DMS79 (cell line): ENCODE results near the gene SPDYC.

Experiments used
- DNase-seq: peaks from one replicate; lab custom pipeline; 2025; lab: John Stamatoyannopoulos, UW

Gene SPDYC, protein sequence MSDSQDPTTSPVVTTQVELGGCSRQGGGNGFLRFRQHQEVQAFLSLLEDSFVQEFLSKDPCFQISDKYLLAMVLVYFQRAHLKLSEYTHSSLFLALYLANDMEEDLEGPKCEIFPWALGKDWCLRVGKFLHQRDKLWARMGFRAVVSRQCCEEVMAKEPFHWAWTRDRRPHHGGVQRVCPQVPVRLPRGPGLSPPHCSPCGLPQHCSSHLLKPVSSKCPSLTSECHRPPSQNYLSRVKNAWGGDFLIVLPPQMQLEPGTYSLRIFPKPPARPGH

GRCh38 chr11:65170058-65170534 is at the start of gene SPDYC:
TSS of gene SPDYC (plus strand) at chr11:65170233. CDS start at chr11:65171358, 1,125 bp downstream.
- no peak for DNase-seq

DNA sequence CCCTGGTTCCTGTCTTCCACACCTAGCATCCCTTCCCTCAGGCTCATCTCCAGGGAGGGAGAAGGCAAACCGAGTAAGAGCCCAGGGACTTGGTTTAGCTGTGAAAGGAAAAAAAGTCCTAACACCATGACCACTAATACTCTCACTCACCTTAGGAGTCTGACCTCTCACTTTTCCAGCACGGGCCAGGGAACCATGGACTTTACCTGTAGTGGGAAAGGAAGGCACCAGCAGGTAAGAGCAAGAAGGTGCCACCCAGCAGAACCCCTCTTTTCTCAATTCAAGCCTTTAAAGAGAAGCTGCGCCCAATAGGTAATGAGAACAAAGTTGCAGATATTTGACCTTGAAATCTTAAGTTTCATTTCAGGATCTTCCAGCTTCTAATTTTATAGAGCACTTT is 49.2 kb upstream of the SPDYC start:
- no peak for DNase-seq

GRCh38 chr11:65121447-65121864 is 48.6 kb upstream of the SPDYC start:
- DNase-seq, result no peak

DNA sequence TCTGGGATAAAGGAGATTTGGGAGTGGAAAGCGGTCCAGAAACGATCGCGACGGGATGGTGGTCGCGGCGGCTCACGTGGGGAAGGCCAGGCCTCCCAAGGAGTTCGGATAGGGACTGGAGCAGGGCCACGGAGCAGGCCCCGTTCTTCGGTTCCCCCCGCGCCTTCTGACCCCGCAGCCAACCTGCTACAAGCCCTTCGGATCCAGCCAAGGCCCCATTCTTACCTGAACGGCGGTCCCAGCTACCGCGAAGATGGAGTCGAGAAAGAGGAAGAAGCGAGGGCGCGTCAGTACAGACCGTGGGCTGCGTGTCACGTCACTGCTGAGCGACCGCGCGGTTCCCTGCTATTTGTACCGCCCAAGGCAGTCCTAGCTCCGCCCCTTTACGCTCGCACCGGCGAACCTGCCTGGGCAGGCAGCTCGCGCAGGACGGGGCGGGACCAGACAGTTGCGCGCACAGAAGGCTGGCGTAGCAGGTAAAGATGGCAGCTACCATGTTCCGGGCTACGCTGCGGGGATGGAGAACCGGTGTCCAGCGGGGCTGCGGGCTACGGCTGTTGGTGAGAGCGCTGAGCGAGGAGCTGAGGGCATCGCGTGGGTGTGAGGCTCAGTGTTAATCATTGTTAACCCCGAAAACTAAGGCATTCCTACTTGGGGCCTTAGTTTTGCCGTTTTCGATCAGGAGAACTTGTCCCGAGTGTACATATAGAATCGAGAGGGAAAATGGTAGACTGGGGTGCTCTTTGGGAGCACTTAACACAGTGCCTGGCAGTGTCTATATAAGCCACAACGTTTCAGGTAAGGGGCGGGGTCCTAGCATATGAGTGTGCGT is 48.0 kb upstream of the SPDYC start, which contains the start of the genes FAU and MRPL49:
Gene FAU, minus strand, starts transcription at position 270 of the 832 bp plus-strand sequence. CDS start 321 bp downstream, outside the sequence.
Gene MRPL49, plus strand, starts transcription at position 457 of the 832 bp plus-strand sequence. Its CDS starts 26 bp downstream, at position 483.
- peak; percentile 94 for DNase-seq

DNA sequence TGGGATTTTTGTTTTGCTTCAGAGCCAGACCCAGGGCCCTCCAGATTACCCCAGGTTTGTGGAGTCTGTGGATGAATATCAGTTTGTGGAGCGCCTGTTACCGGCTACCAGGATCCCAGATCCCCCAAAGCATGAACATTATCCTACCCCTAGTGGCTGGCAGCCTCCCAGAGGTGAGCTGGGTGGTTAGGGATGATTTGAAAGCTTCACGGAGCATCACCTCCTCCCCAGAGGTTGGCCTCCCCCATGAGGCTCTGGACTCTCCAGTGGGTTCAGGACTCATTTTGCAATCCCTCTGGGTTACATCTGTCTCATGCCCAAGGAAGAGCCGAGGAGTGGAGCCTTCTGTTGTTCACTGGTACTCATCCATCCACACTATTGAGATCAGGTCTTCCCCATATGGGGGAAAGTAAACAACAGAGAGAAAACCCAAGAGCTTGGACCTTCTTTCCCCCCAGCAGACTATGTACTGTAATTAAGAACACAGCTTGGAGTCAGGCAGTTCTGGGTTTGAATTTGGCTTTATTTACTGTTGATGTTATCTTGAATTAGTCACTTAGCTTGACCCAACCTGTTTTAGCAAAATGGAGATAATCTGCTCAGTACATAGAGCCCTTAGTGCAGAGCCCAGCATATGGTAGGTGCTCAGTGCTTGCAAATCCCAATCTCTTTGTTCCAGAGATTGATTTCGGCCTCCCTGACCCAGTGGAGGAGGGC is 45.4 kb upstream of the SPDYC start:
- DNase-seq, result no peak

GRCh38 chr11:65125197-65126056 is 44.6 kb upstream of the SPDYC start:
- no peak for DNase-seq

- no peak for DNase-seq
Observed at GRCh38 chr11:65126624-65127274, 43.3 kb upstream of the SPDYC start.

DNA sequence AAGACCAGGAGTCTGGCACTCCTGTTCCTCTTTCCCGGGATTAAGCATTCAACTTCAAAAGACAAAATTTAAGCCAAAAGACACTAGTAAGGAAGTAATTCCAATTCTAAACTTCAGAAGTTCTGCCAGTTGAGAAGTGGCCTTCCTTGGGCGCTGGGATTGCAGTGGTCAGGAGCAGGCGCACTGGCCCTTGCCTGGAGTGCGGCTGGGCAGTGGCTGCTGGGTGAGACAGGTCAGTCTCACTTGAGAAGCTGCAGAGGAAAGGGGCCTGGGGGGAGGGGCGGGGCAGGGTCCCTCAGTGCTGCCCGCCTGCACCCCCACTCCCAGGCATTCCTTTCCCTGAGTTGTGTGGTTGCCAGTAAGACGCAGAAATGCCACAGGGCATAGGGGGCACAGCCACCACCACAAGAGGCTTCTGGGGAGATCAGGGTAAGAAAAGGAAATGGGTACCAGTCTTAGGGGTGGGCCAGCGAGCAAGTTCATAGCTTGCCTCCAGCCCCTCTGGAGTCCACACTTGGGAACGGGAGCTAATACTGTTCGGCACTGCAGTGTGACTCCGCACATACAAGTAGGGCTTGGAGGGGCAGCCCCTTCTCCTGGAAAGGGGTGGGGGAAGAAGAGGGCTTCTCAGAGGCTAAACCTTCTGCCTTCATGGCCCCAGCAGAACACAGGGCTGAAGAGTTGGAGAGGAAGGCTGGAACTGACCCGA is 42.4 kb upstream of the SPDYC start:
- DNase-seq, result no peak

DNA sequence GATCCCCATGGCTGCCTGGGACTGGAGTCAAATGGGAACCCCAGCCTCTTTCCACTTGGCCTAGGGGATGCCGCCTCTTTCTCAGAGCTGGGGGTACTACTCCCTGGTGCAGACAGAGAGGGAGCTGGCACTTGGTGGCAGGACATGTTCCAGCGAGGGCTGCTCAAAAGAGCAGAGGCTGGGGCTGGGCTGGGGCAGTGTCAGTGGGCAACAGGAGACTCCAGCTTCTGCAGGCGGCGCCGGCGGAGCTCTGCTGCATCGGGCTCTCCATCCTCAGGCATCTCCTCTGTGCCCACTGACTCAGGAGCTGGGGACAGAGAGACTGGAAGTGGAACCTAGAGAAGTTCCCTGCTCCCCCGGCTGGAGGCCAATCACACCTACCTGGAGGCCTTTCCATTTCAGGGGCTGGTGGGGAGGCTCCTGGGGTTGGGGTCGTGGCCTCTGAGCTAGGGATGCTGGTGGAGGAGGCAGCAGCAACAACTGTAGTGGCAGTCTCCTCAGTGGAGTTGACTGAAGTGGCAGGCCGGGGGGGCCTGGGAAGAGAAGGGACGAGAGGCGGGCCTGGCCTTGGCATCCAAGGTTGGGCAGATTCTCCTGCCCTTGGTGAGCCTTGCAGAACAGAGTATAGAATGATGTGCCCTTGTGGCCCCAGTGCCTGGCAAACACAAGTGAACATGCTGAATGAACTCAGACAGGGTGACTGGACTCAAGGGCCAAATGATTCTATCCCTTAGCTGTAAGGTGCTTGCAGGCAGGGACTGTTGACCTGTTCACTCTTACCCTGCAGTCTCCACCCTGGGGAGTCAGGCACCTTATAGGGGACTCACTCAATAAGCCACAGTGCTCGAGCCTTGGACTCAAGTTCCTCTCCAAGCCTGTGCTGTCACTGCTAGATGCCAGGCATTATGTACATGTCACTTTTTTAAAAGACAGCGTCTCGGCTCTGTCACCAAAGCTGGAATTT is 41.6 kb upstream of the SPDYC start:
- DNase-seq, result no peak

- no peak for DNase-seq
Observed at GRCh38 chr11:65129649-65130441, 40.2 kb upstream of the SPDYC start.

DNA sequence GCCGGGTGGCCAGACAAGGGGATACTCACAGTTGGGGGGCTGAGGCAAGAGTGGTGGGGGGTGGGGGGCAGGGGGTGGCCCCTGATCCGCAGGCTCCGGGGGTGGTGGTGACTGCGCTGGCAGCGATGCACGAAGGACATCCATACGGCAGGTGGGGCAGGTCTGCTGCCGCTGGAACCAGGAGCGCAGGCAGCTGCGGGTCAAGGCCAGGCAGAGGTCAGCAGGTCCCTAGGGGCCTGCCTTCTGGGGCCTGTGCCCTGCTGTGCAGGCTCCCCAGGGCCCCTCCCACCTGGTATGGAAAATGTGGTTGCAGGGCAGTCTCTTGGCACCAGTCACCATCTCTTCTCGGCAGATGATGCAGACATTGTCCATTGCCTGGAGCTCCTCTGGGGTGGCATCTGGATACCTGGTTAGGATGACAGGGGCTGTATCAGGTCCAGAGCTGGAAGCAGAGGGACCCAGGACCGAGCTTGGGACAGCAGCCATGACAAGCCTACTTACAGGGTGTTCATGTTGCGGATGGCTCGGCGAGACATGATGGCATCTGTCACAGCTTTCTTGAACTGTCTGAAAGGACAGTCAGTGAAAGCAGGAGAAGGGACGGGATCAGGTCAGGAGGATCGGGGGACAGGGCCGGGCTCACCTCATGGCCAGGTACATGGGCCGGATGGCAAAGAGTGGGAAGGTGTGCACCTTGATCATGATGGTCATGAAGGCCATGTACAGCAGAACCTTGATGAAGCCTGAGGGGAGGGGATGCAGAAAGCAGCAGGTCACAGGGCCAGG is 39.2 kb upstream of the SPDYC start:
- DNase-seq, result no peak

DNA sequence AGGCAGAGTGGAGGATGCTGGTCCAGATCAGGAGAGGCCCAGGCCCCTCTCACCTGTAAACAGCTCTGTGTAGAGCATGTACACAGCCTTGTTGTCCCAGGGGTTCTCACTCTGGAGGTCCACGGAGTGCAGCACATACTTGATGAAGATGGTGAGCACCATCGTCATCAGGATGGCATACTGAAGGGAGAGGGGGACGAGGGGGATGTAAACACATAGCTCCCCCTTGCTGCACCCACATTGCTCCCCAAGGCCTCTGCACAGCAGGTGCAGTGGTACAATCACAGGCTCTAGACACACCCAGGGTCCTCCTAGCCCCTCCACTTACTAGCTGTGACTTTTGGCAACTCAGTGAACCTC is 38.6 kb upstream of the SPDYC start:
- no peak for DNase-seq

GRCh38 chr11:65131895-65132237 is 38.2 kb upstream of the SPDYC start:
- DNase-seq, result no peak

DNA sequence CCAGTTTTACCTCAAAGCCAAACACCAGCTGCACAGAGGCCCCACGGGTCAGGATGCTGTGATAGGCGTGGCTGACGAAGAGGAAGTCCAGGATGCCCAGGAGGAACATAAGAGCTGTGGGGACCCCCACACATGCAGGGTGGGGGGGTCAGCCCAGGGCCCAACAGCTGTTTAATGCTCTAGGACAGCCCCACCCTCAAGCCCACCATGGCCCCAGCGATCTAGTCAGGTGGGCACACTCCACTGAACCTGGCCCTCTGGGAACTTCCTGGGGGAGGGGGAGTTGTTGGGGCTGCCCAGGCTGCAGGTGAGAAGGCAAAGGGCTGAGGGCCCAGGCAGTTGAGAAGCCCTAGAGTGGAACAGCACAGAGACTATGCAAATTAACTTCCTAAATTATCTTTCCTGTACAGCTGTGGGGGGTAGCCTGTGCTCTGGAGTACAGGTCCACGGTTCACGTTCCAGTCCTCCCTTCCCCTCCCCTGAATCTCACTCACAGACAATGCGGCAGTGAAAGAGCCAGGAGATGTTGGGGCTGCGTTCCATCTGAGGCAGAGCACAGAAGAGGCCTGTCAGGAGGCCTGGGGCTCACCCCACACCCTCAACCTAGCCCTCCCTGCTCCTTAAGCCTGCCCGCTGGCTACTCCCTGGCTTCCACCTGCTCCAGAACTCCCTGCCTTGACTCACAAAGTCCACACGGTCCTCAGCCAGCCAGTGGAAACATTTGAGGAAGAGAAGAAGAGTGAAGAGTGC is 37.6 kb upstream of the SPDYC start:
- no peak for DNase-seq

DNA sequence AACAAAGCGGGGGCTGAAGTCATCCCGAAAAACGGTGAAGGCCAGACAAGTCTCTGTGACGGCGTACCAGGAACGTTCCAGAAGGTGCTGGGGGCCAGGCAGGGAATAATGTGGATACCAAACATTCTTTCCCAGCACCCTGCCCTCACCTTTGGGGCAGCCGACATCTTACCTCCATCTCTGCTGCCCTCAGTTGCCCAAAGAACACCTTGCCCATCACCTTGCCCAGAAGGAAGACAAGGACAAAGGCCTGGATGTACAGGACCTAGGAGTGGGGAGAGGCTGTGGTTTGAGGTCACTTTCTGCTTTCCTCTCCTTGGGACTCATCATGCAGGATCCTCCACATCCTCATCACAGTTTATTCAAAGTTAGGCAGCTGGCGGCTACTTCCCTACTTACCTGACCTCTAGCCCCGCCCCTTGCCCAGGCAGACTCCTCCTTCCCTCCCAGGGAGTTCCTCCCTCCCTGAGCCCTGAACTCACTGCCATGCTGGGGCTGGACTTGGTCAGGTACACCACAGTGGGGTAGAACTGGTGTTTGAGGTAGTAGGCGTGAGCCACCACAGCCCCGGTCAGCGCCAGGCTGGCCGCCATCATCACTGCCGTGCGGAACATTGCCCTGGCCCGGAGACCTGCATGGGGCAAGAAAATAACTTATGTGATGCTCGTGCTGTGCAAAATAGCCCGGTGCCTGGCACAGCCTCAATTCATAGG is 36.9 kb upstream of the SPDYC start:
- peak; percentile 12 for DNase-seq

GRCh38 chr11:65133724-65134123 is 36.3 kb upstream of the SPDYC start:
- DNase-seq, result no peak
